ENCODE data around the gene LAMA3.
A peak's percentile ranks its signal among the peaks of the same experiment; 100 is the strongest.

- TF ChIP-seq CTCF (IDR thresholded peaks at IDR 0.05) (peak; percentile 54 to 87 (median 62)), POLR2A (IDR thresholded peaks at IDR 0.05) (no peak)
Measured at GRCh38 chr18:23703057-23703986, 14.1 kb downstream of the LAMA3 start.

All from right lobe of liver (tissue), 4 donors.